MM.1S (cell line): Measurements from ENCODE around the gene WNT10A.

Source experiments
- EZH2 ChIP-seq: fragments of 300-600 bp; sonication (generic); optimal IDR thresholded peaks from 2 replicates; pipeline ENCODE3; 2017; ENCODE audit warnings: low read depth, mild to moderate bottlenecking, antibody characterized with exemption, low read length, mixed read lengths
- EZH2phosphoT487 ChIP-seq: fragments of 300-600 bp; sonication (generic); IDR thresholded peaks from 2 replicates; pipeline ENCODE4 v1.6.1; 2018; ENCODE audit warnings: antibody characterized with exemption, low read length
- TF ChIP-seq, protein P1 (sequence below): fragments of 300-600 bp; sonication (generic); IDR thresholded peaks from 2 replicates; pipeline ENCODE4 v1.5.1; 2016; ENCODE audit warnings: antibody characterized with exemption, low read length, mixed read lengths

GRCh38 chr2:218883491-218884490, 3.1 kb downstream of the WNT10A start:
- TF ChIP-seq EZH2, result no peak
- TF ChIP-seq, protein P1, sequence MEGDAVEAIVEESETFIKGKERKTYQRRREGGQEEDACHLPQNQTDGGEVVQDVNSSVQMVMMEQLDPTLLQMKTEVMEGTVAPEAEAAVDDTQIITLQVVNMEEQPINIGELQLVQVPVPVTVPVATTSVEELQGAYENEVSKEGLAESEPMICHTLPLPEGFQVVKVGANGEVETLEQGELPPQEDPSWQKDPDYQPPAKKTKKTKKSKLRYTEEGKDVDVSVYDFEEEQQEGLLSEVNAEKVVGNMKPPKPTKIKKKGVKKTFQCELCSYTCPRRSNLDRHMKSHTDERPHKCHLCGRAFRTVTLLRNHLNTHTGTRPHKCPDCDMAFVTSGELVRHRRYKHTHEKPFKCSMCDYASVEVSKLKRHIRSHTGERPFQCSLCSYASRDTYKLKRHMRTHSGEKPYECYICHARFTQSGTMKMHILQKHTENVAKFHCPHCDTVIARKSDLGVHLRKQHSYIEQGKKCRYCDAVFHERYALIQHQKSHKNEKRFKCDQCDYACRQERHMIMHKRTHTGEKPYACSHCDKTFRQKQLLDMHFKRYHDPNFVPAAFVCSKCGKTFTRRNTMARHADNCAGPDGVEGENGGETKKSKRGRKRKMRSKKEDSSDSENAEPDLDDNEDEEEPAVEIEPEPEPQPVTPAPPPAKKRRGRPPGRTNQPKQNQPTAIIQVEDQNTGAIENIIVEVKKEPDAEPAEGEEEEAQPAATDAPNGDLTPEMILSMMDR, result no peak
- no peak for TF ChIP-seq EZH2phosphoT487
